DOHH2 (cell line): Measurements from ENCODE around the gene TMEM132D.

Source experiments
- H3F3A ChIP-seq: fragments of 200-600 bp; sonication (generic), shearing (Covaris generic); 2 replicates; pipeline ENCODE4 v1.6.0; 2016; ENCODE audit warnings: antibody characterized with exemption, mild to moderate bottlenecking; ENCODE audit not compliant: control insufficient read depth, insufficient read depth
- H3K27ac ChIP-seq: fragments of 200-600 bp; sonication (generic); 2 replicates; pipeline ENCODE4 v1.5.1; 2014; ENCODE audit warnings: low read depth, mild to moderate bottlenecking, low read length, moderate library complexity
- H3K27me3 ChIP-seq: fragments of 200-600 bp; sonication (generic); 2 replicates; pipeline ENCODE4 v1.6.1; 2014; ENCODE audit warnings: mild to moderate bottlenecking, low read length, mixed read lengths; ENCODE audit not compliant: control insufficient read depth
- H3K36me3 ChIP-seq: fragments of 200-600 bp; sonication (generic); 2 replicates; pipeline ENCODE4 v1.6.1; 2014; ENCODE audit warnings: mild to moderate bottlenecking, low read length, moderate library complexity, mixed read lengths; ENCODE audit not compliant: control insufficient read depth
- H3K4me1 ChIP-seq: fragments of 200-600 bp; sonication (generic); 2 replicates; pipeline ENCODE4 v1.6.1; 2014; ENCODE audit warnings: mild to moderate bottlenecking, low read length, mixed read lengths; ENCODE audit not compliant: control insufficient read depth
- H3K4me2 ChIP-seq: fragments of 200-600 bp; sonication (generic); 2 replicates; pipeline ENCODE4 v1.6.0; 2014; ENCODE audit warnings: mild to moderate bottlenecking, low read length, moderate library complexity
- H3K4me3 ChIP-seq: fragments of 200-600 bp; sonication (generic); 2 replicates; pipeline ENCODE4 v1.5.1; 2014; ENCODE audit warnings: mild to moderate bottlenecking, low read length, mixed read lengths
- H3K79me2 ChIP-seq: fragments of 200-600 bp; sonication (generic); 2 replicates; pipeline ENCODE4 v1.6.1; 2014; ENCODE audit warnings: mild to moderate bottlenecking, low read length, mixed read lengths; ENCODE audit not compliant: control insufficient read depth
- H3K9me2 ChIP-seq: fragments of 200-600 bp; sonication (generic); replicated peaks from 2 replicates; pipeline ENCODE4 v1.6.1; 2014; ENCODE audit warnings: mild to moderate bottlenecking, low read length, mixed read lengths; ENCODE audit not compliant: control insufficient read depth
- H3K9me3 ChIP-seq: fragments of 200-600 bp; sonication (generic); 2 replicates; pipeline ENCODE4 v1.6.1; 2014; ENCODE audit warnings: antibody characterized with exemption, low read length, mixed read lengths; ENCODE audit not compliant: control insufficient read depth, insufficient read depth
- H4K20me1 ChIP-seq: fragments of 200-600 bp; sonication (generic); 2 replicates; pipeline ENCODE4 v1.6.0; 2014; ENCODE audit warnings: low read depth, mild to moderate bottlenecking, antibody characterized with exemption, low read length, moderate library complexity; ENCODE audit not compliant: control insufficient read depth, insufficient read depth
- CTCF ChIP-seq: fragments of 200-600 bp; sonication (generic); IDR thresholded peaks from one replicate; pipeline ENCODE4 v1.5.1; 2014; ENCODE audit warnings: antibody characterized with exemption, mild to moderate bottlenecking, low read depth, low read length; ENCODE audit not compliant: poor library complexity, severe bottlenecking
- EZH2phosphoT487 ChIP-seq: fragments of 200-600 bp; sonication (generic); IDR thresholded peaks from 2 replicates; pipeline ENCODE4 v1.6.1; 2017; ENCODE audit warnings: borderline replicate concordance, mild to moderate bottlenecking, antibody characterized with exemption, low read length, moderate library complexity, mixed read lengths

TMEM132D gene

GRCh38 chr12:129073157-129073915 is 830.5 kb downstream of the TMEM132D start:
- H3K79me2 ChIP-seq = no peaks in the 10 kb centered on the region
- no peaks in the 10 kb centered on the region for H3K27me3 ChIP-seq
- H3K4me3 ChIP-seq = no peak overlapping the region
- H3K9me3 ChIP-seq = no peaks in the 10 kb centered on the region
- TF ChIP-seq EZH2phosphoT487 = no peak
- H4K20me1 ChIP-seq = no peaks in the 10 kb centered on the region
- no peaks in the 10 kb centered on the region for H3K4me1 ChIP-seq
- H3K9me2 ChIP-seq = no peaks in the 10 kb centered on the region
- no peak overlapping the region for H3K4me2 ChIP-seq
- H3K27ac ChIP-seq = no peak overlapping the region
- H3K36me3 ChIP-seq = no peaks in the 10 kb centered on the region
- H3F3A ChIP-seq = no peaks in the 10 kb centered on the region

DNA sequence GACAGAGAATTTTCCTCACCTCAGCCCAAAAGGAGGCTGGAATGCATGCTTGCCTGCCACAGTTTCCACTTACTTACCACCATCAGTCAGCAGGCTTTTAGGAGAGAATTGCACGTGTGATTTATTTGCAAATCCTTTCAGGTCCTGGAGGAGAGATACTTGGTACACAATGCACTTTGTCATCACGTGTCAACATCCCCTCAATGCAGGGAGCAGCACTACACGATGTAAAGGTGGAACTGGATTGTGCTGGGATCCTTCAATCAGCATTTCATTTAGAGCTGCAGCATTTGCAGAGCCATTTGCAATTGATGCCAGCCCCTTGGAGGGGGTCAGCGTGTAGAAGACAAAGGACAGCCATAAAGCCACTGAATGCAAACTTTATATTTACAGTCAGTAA is 832.5 kb downstream of the TMEM132D start:
- no peaks in the 10 kb centered on the region for H3K9me2 ChIP-seq
- H3K4me1 ChIP-seq = no peaks in the 10 kb centered on the region
- H3K79me2 ChIP-seq = no peaks in the 10 kb centered on the region
- no peak overlapping the region for H3K4me2 ChIP-seq
- H3K4me3 ChIP-seq = no peak overlapping the region
- H4K20me1 ChIP-seq = no peaks in the 10 kb centered on the region
- no peaks in the 10 kb centered on the region for H3F3A ChIP-seq
- H3K27me3 ChIP-seq = no peaks in the 10 kb centered on the region
- no peak overlapping the region for H3K27ac ChIP-seq
- H3K36me3 ChIP-seq = no peaks in the 10 kb centered on the region
- TF ChIP-seq CTCF (no peak), EZH2phosphoT487 (no peak)
- H3K9me3 ChIP-seq = no peaks in the 10 kb centered on the region

DNA sequence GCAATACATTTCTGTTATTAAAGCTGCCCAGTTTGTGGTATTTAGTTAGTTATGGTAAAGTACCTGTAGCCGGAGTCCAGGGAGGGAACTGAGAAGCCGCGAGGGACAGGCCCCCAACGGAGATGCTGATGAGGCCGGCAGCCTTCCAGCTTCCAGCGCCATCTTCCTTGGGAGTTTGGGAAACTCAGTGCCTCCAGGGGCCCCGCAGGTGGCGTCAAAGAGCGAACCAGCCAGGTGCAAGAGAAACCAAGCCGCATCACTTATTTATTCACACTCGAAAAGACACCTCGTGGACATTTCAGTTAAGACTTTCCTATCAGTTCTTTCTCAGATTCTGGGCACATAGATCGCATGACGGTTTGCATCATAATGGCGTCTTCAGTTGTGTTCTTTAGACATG is 833.9 kb downstream of the TMEM132D start:
- H3K9me3 ChIP-seq = no peaks in the 10 kb centered on the region
- H3K36me3 ChIP-seq = no peaks in the 10 kb centered on the region
- H3K4me2 ChIP-seq = no peak overlapping the region
- H3K27ac ChIP-seq = no peak overlapping the region
- H4K20me1 ChIP-seq = no peaks in the 10 kb centered on the region
- no peaks in the 10 kb centered on the region for H3F3A ChIP-seq
- H3K9me2 ChIP-seq = no peaks in the 10 kb centered on the region
- no peak overlapping the region for H3K4me3 ChIP-seq
- no peaks in the 10 kb centered on the region for H3K79me2 ChIP-seq
- no peaks in the 10 kb centered on the region for H3K27me3 ChIP-seq
- H3K4me1 ChIP-seq = no peaks in the 10 kb centered on the region
- TF ChIP-seq EZH2phosphoT487 = no peak
- no peak for TF ChIP-seq CTCF

DNA sequence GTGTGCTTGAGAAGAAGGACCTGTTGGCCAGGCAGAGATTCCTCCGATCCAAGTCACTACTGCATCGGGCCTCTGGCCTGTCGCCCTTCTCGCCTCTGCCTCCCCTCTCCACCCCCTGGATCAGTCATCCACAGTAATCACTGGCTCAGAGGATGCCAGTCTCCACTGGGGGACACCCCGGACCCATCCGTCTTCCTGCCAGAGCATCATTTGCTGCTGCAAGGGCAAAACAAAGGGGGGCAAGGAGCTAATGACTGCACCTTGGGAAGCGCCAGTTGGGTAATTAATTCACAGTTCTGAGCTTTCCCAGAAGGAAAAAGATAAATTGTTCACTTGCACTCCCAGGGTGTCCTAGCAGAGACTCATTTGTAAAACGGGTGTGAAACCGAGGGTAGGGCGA is 835.1 kb downstream of the TMEM132D start:
- Histone ChIP-seq H3K4me2 (no peak overlapping the region), H3K27ac (no peak overlapping the region), H3K36me3 (no peaks in the 10 kb centered on the region), H4K20me1 (no peaks in the 10 kb centered on the region), H3K4me1 (no peaks in the 10 kb centered on the region), H3K9me3 (no peaks in the 10 kb centered on the region), H3F3A (no peaks in the 10 kb centered on the region), H3K79me2 (no peaks in the 10 kb centered on the region), H3K9me2 (no peaks in the 10 kb centered on the region), H3K4me3 (no peak overlapping the region), H3K27me3 (no peaks in the 10 kb centered on the region)
- TF ChIP-seq CTCF (no peak), EZH2phosphoT487 (no peak)
